ENCODE data around the gene KCNMB1. TPM values are rescaled to one million over a fixed set of nuclear protein-coding genes. Genes with fewer than 3 reads are reported as not detected.

KCNMB1 gene
- total and polyA plus RNA-seq, 4 donors = 1.4 to 5.2 (median 2.3) TPM

- peaks cover 0 to 6% (median 3%) of the 10 kb centered on the region in 3 donors for H3K27me3 ChIP-seq (ENCODE audit: control insufficient read depth in 3 of 3, insufficient read depth in 3 of 3, low read length in 2 of 3)
- peak overlapping the region in 1 of 2 donors; percentile 89 for H3K27ac ChIP-seq (ENCODE audit: low read depth in 1 of 2, low read length in 1 of 2)
- DNase-seq (no peak), ATAC-seq (ENCODE audit: insufficient read depth, low FRiP score) (no peak)
- no peaks in the 10 kb centered on the region for H3K36me3 ChIP-seq (ENCODE audit: control insufficient read depth in 4 of 4, insufficient read depth in 4 of 4, low read length in 4 of 4)
- WGBS, 2 donors = 83 to 85% methylated on average over 5 of the region's 5 CpGs
- H3K9ac ChIP-seq (ENCODE audit: insufficient read depth in 1 of 2, low read length in 2 of 2) = no peak overlapping the region
- peaks cover 0 to 9% (median 6%) of the 10 kb centered on the region in 5 donors for H3K4me1 ChIP-seq (ENCODE audit: control insufficient read depth in 5 of 5, insufficient read depth in 5 of 5, low read length in 5 of 5)
- TF ChIP-seq CTCF (IDR thresholded peaks at IDR 0.05; ENCODE audit: control extremely low read depth, extremely low read depth) = no peak
- no peak overlapping the region for H3K4me3 ChIP-seq
- no peaks in the 10 kb centered on the region for H3K9me3 ChIP-seq (ENCODE audit: control insufficient read depth in 4 of 4, insufficient read depth in 3 of 4, low read length in 3 of 4)
Observed at GRCh38 chr5:170332058-170332457, 57.1 kb downstream of the KCNMB1 start.

GRCh38 chr5:170330568-170331054 is 58.6 kb downstream of the KCNMB1 start:
- H3K4me1 ChIP-seq (ENCODE audit: control insufficient read depth in 5 of 5, insufficient read depth in 5 of 5, low read length in 5 of 5) = peaks cover 0 to 9% (median 6%) of the 10 kb centered on the region in 5 donors
- peak overlapping the region; percentile 49 to 69 for H3K27ac ChIP-seq (ENCODE audit: low read depth in 1 of 2, low read length in 1 of 2)
- H3K9ac ChIP-seq (ENCODE audit: insufficient read depth in 1 of 2, low read length in 2 of 2) = no peak overlapping the region
- no peak for DNase-seq
- no peak for TF ChIP-seq CTCF (IDR thresholded peaks at IDR 0.05; ENCODE audit: control extremely low read depth, extremely low read depth)
- ATAC-seq (ENCODE audit: insufficient read depth, low FRiP score) = no peak
- no peaks in the 10 kb centered on the region for H3K9me3 ChIP-seq (ENCODE audit: control insufficient read depth in 4 of 4, insufficient read depth in 3 of 4, low read length in 3 of 4)
- H3K27me3 ChIP-seq (ENCODE audit: control insufficient read depth in 3 of 3, insufficient read depth in 3 of 3, low read length in 2 of 3) = peaks cover 0 to 6% (median 3%) of the 10 kb centered on the region in 3 donors
- H3K36me3 ChIP-seq (ENCODE audit: control insufficient read depth in 4 of 4, insufficient read depth in 4 of 4, low read length in 4 of 4) = no peaks in the 10 kb centered on the region
- H3K4me3 ChIP-seq = no peak overlapping the region
- 38 to 53% methylated on average over 11 of the region's 11 CpGs for WGBS, 2 donors

- ATAC-seq (ENCODE audit: insufficient read depth, low FRiP score) = no peak
- no peak for TF ChIP-seq CTCF (IDR thresholded peaks at IDR 0.05; ENCODE audit: control extremely low read depth, extremely low read depth)
- H3K4me1 ChIP-seq (ENCODE audit: control insufficient read depth in 5 of 5, insufficient read depth in 5 of 5, low read length in 5 of 5) = peaks cover 0 to 9% (median 6%) of the 10 kb centered on the region in 5 donors
- no peaks in the 10 kb centered on the region for H3K9me3 ChIP-seq (ENCODE audit: control insufficient read depth in 4 of 4, insufficient read depth in 3 of 4, low read length in 3 of 4)
- H3K27ac ChIP-seq (ENCODE audit: low read depth in 1 of 2, low read length in 1 of 2) = no peak overlapping the region
- no peak for DNase-seq
- H3K4me3 ChIP-seq = no peak overlapping the region
- no peaks in the 10 kb centered on the region for H3K36me3 ChIP-seq (ENCODE audit: control insufficient read depth in 4 of 4, insufficient read depth in 4 of 4, low read length in 4 of 4)
- peaks cover 0 to 6% (median 3%) of the 10 kb centered on the region in 3 donors for H3K27me3 ChIP-seq (ENCODE audit: control insufficient read depth in 3 of 3, insufficient read depth in 3 of 3, low read length in 2 of 3)
- WGBS, 2 donors = 79 to 94% methylated on average over 3 of the region's 3 CpGs
- no peak overlapping the region for H3K9ac ChIP-seq (ENCODE audit: insufficient read depth in 1 of 2, low read length in 2 of 2)
Observed at GRCh38 chr5:170329524-170329923, 59.6 kb downstream of the KCNMB1 start.

GRCh38 chr5:170327829-170328228 is 61.3 kb downstream of the KCNMB1 start:
- Histone ChIP-seq H3K9ac (ENCODE audit: insufficient read depth in 1 of 2, low read length in 2 of 2) (no peak overlapping the region), H3K27me3 (ENCODE audit: control insufficient read depth in 3 of 3, insufficient read depth in 3 of 3, low read length in 2 of 3) (peaks cover 0 to 6% (median 3%) of the 10 kb centered on the region in 3 donors), H3K27ac (ENCODE audit: low read depth in 1 of 2, low read length in 1 of 2) (no peak overlapping the region), H3K9me3 (ENCODE audit: control insufficient read depth in 4 of 4, insufficient read depth in 3 of 4, low read length in 3 of 4) (no peaks in the 10 kb centered on the region), H3K4me3 (no peak overlapping the region), H3K4me1 (ENCODE audit: control insufficient read depth in 5 of 5, insufficient read depth in 5 of 5, low read length in 5 of 5) (peaks cover 0 to 9% (median 6%) of the 10 kb centered on the region in 5 donors), H3K36me3 (ENCODE audit: control insufficient read depth in 4 of 4, insufficient read depth in 4 of 4, low read length in 4 of 4) (no peaks in the 10 kb centered on the region)
- no peak for DNase-seq
- TF ChIP-seq CTCF (IDR thresholded peaks at IDR 0.05; ENCODE audit: control extremely low read depth, extremely low read depth) = no peak
- 62 to 81% methylated on average over 2 of the region's 2 CpGs for WGBS, 2 donors
- ATAC-seq (ENCODE audit: insufficient read depth, low FRiP score) = no peak
